Measurements from ENCODE around the gene P2RX4. TPM values are rescaled to one million over a fixed set of nuclear protein-coding genes. Genes with fewer than 3 reads are reported as not detected.
"Not testable (repeated sequence)": the region's sequence is repeated elsewhere in the genome, so short reads cannot be mapped to it uniquely, and the experiment has no call there.

Gene P2RX4
- total RNA-seq, 3 donors from 2014 or later, result 62.9 to 114 (median 86.9) TPM

DNA sequence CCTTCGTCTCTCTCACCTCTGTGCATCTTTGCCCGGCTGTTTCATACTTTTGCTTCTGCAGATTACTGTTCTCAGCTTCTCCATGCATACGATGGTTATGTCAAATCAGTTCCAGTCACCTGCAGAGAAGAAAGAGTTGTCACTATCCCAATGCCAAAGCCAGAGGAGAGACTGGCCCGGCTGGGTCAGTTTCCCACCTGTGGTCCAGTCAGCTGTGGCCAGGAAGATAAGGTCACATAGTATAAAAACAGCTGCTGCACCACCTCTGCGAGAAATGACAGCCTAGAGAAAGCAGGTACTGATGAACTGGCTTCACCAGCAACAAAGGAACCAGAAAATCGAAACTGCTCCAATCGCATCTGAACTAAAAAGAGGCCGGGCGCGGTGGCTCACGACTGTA, 6.4 kb upstream of the P2RX4 start:
- H3K9me3 ChIP-seq, result no peaks in the 10 kb centered on the region
- H3K36me3 ChIP-seq, result no peaks in the 10 kb centered on the region
- no peaks in the 10 kb centered on the region for H3K4me1 ChIP-seq
- intact Hi-C loops (cut with DNase I; ENCODE audit: low total_unique reads), result no loop called here
- no peak for DNase-seq (ENCODE audit: low spot score in 2 of 2)
- no peak overlapping the region for H3K4me3 ChIP-seq
- no peak overlapping the region for H3K27ac ChIP-seq
- no peak for TF ChIP-seq POLR2AphosphoS5 (IDR thresholded peaks at IDR 0.05)
- TF ChIP-seq, protein P1, sequence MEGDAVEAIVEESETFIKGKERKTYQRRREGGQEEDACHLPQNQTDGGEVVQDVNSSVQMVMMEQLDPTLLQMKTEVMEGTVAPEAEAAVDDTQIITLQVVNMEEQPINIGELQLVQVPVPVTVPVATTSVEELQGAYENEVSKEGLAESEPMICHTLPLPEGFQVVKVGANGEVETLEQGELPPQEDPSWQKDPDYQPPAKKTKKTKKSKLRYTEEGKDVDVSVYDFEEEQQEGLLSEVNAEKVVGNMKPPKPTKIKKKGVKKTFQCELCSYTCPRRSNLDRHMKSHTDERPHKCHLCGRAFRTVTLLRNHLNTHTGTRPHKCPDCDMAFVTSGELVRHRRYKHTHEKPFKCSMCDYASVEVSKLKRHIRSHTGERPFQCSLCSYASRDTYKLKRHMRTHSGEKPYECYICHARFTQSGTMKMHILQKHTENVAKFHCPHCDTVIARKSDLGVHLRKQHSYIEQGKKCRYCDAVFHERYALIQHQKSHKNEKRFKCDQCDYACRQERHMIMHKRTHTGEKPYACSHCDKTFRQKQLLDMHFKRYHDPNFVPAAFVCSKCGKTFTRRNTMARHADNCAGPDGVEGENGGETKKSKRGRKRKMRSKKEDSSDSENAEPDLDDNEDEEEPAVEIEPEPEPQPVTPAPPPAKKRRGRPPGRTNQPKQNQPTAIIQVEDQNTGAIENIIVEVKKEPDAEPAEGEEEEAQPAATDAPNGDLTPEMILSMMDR (IDR thresholded peaks at IDR 0.05), result no peak
- no peak for TF ChIP-seq POLR2A (IDR thresholded peaks at IDR 0.05)
- H3K27me3 ChIP-seq, result no peaks in the 10 kb centered on the region

- Histone ChIP-seq H3K4me1 (no peaks in the 10 kb centered on the region), H3K9me3 (no peaks in the 10 kb centered on the region), H3K27me3 (no peaks in the 10 kb centered on the region), H3K36me3 (no peaks in the 10 kb centered on the region), H3K4me3 (no peak overlapping the region), H3K27ac (no peak overlapping the region)
- TF ChIP-seq POLR2AphosphoS5 (IDR thresholded peaks at IDR 0.05) (no peak), POLR2A (IDR thresholded peaks at IDR 0.05) (no peak)
- TF ChIP-seq, protein P1 (IDR thresholded peaks at IDR 0.05), result no peak
- DNase-seq (ENCODE audit: low spot score in 2 of 2), result no peak
- intact Hi-C loops (cut with DNase I; ENCODE audit: low total_unique reads), result no loop called here
Observed at GRCh38 chr12:121205491-121205890, 4.4 kb upstream of the P2RX4 start.

DNA sequence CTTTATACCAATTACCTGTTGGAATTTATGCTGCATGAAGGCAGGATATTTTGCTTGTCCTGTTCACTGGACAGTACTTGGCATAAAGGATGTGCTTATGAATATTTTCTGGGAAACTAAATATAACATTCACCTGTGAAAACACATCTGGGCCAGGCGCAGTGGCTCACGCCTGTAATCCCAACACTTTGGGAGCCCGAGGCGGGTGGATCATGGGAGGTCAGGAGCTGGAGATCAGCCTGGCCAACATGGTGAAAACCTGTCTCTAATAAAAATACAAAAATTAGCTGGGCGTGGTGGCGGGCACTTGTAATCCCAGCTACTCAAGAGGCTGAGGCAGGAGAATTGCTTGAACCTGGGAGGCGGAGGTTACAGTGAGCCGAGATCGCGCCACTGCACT, 1.4 kb upstream of the P2RX4 start:
- H3K4me3 ChIP-seq; H3K27me3 ChIP-seq; H3K4me1 ChIP-seq; H3K9me3 ChIP-seq; H3K36me3 ChIP-seq; H3K27ac ChIP-seq; intact Hi-C loops (cut with DNase I; ENCODE audit: low total_unique reads): not testable (repeated sequence)
- peak in 1 of 2 donors; percentile 47 for DNase-seq (ENCODE audit: low spot score in 2 of 2)

- DNase-seq (ENCODE audit: low spot score in 2 of 2), result peak in 1 of 2 donors; percentile 48
- no peak for TF ChIP-seq POLR2A (IDR thresholded peaks at IDR 0.05)
- TF ChIP-seq, protein P1 (IDR thresholded peaks at IDR 0.05), result no peak
- Histone ChIP-seq H3K27ac (peak overlapping the region; percentile 35 to 94), H3K4me3 (peak overlapping the region; percentile 59 to 91 (median 75)), H3K4me1 (no peaks in the 10 kb centered on the region), H3K9me3 (no peaks in the 10 kb centered on the region), H3K27me3 (no peaks in the 10 kb centered on the region), H3K36me3 (no peaks in the 10 kb centered on the region)
- intact Hi-C loops (cut with DNase I; ENCODE audit: low total_unique reads), result no loop called here
Observed at GRCh38 chr12:121209221-121209620, 708 bp upstream of the P2RX4 start.

DNA sequence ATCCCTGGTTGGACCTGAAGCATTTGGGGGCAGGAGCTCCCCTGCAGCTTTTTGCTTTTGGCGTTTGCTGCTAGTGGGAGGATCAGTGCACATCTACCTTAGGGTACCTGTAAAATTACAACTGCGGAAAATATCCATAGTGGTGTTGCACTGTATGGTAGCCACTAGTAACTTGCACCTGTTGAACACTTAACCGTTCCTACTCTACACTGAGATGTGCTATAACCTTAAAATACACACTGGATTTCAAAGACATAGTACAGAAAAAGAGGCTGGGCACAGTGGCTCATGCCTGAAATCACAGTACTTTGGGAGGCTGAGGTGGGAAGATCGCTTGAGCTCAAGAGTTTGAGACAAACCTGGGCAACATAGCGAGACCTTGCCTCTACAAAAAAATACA, 2.9 kb downstream of the P2RX4 start:
- DNase-seq (ENCODE audit: low spot score in 2 of 2), result no peak
- H3K36me3 ChIP-seq, result no peaks in the 10 kb centered on the region
- no peaks in the 10 kb centered on the region for H3K9me3 ChIP-seq
- intact Hi-C loops (cut with DNase I; ENCODE audit: low total_unique reads), result no loop called here
- no peak overlapping the region for H3K27ac ChIP-seq
- H3K27me3 ChIP-seq, result no peaks in the 10 kb centered on the region
- TF ChIP-seq POLR2AphosphoS5 (IDR thresholded peaks at IDR 0.05), result no peak
- TF ChIP-seq POLR2A (IDR thresholded peaks at IDR 0.05), result no peak
- TF ChIP-seq, protein P1 (IDR thresholded peaks at IDR 0.05), result no peak
- no peaks in the 10 kb centered on the region for H3K4me1 ChIP-seq
- H3K4me3 ChIP-seq, result no peak overlapping the region

GRCh38 chr12:121214166-121214777, 4.3 kb downstream of the P2RX4 start:
- DNase-seq (ENCODE audit: low spot score in 2 of 2), result no peak
- Histone ChIP-seq H3K9me3 (no peaks in the 10 kb centered on the region), H3K27me3 (no peaks in the 10 kb centered on the region), H3K27ac (peak overlapping the region; percentile 57), H3K4me1 (no peaks in the 10 kb centered on the region), H3K36me3 (no peaks in the 10 kb centered on the region), H3K4me3 (no peak overlapping the region)
- TF ChIP-seq POLR2AphosphoS5 (IDR thresholded peaks at IDR 0.05) (no peak), POLR2A (IDR thresholded peaks at IDR 0.05) (no peak)
- TF ChIP-seq, protein P1 (IDR thresholded peaks at IDR 0.05), result no peak
- intact Hi-C loops (cut with DNase I; ENCODE audit: low total_unique reads), result no loop called here
